ENCODE measurements around the gene CNOT11. TPM values are rescaled to one million over a fixed set of nuclear protein-coding genes. Genes with fewer than 3 reads are reported as not detected.
"Not testable (repeated sequence)": the region's sequence is repeated elsewhere in the genome, so short reads cannot be mapped to it uniquely, and the experiment has no call there.

CNOT11 gene
- total and polyA plus RNA-seq, 2 of the 4 experiments (the other 2 are of a cell fraction): 36.4 to 55.8 TPM

- dilution Hi-C loops (cut with HindIII; ENCODE audit: low sequenced_read_pairs, unreplicated experiment); H2BK20ac ChIP-seq (ENCODE audit: low read depth, low read length); intact Hi-C loops (cut with micrococcal nuclease); H2BK120ac ChIP-seq (ENCODE audit: low read depth, low read length); H2BK5ac ChIP-seq (ENCODE audit: low read depth, low read length, poor library complexity, severe bottlenecking); H4K20me1 ChIP-seq (ENCODE audit: insufficient read depth, low read length); BruUV-seq (replicated peaks); H4K5ac ChIP-seq (ENCODE audit: low read depth, low read length); H4K8ac ChIP-seq (ENCODE audit: low read depth in 2 of 2, low read length in 2 of 2); ATAC-seq (ENCODE audit: low read depth); H3K9me1 ChIP-seq (ENCODE audit: insufficient read depth, low read length); H2AFZ ChIP-seq (replicated peaks; ENCODE audit: low read length, poor library complexity); H3K27me3 ChIP-seq (ENCODE audit: control insufficient read depth, insufficient read depth, low read length); H3K4ac ChIP-seq (ENCODE audit: low read depth, low read length); H3K23ac ChIP-seq (ENCODE audit: low read depth, low read length); H4K91ac ChIP-seq (ENCODE audit: insufficient read depth, low read depth, low read length); H3K79me1 ChIP-seq (ENCODE audit: low read depth in 1 of 2, low read length in 2 of 2); H3K4me3 ChIP-seq (ENCODE audit: insufficient read depth, low read depth, low read length); H3K4me2 ChIP-seq (ENCODE audit: low read depth, low read length); H3K14ac ChIP-seq (replicated peaks; ENCODE audit: low read depth, low read length); H3K27ac ChIP-seq (ENCODE audit: insufficient read depth, low read length); H3K9me3 ChIP-seq (ENCODE audit: control insufficient read depth, insufficient read depth, low read length); H2AK5ac ChIP-seq (ENCODE audit: low read depth, low read length); H3K36me3 ChIP-seq (ENCODE audit: control insufficient read depth, insufficient read depth, low read length); H3K18ac ChIP-seq (ENCODE audit: low read depth, low read length); H3K56ac ChIP-seq (ENCODE audit: extremely low read depth, insufficient read depth, low read length); in situ Hi-C loops (cut with MboI; ENCODE audit: low sequenced_read_pairs); DNase-seq; H2AK9ac ChIP-seq (replicated peaks; ENCODE audit: low read depth, low read length, poor library complexity); POLR2A ChIA-PET (ENCODE audit: unreplicated experiment); H2BK15ac ChIP-seq (ENCODE audit: low read depth, low read length); H3K4me1 ChIP-seq (ENCODE audit: control insufficient read depth, insufficient read depth, low read length); H3K9ac ChIP-seq (ENCODE audit: low read depth, low read length): not testable (repeated sequence)
- 100% methylated on average over 5 of the region's 12 CpGs; no CpG with 5 or more reads in 1 of the 2 experiments for WGBS, 2 experiments (ENCODE audit: extremely low coverage in 2 of 2, insufficient read length in 1 of 2)
- CTCF ChIA-PET: interaction anchor here (0.6 to 0.9 kb wide), 2 partner anchors 39 to 51 kb away, joined by 3 to 4 read pairs; no protein-coding TSS in a partner anchor
Observed at GRCh38 chr2:101244899-101245298, 7.8 kb upstream of the CNOT11 start.

- ATAC-seq (ENCODE audit: low read depth); H4K20me1 ChIP-seq (ENCODE audit: insufficient read depth, low read length); H2AK5ac ChIP-seq (ENCODE audit: low read depth, low read length); H4K8ac ChIP-seq (ENCODE audit: low read depth in 2 of 2, low read length in 2 of 2); H3K9ac ChIP-seq (ENCODE audit: low read depth, low read length); in situ Hi-C loops (cut with MboI; ENCODE audit: low sequenced_read_pairs); H3K9me3 ChIP-seq (ENCODE audit: control insufficient read depth, insufficient read depth, low read length); H2AFZ ChIP-seq (replicated peaks; ENCODE audit: low read length, poor library complexity); H3K4ac ChIP-seq (ENCODE audit: low read depth, low read length); DNase-seq; H3K27me3 ChIP-seq (ENCODE audit: control insufficient read depth, insufficient read depth, low read length); H3K56ac ChIP-seq (ENCODE audit: extremely low read depth, insufficient read depth, low read length); H3K4me1 ChIP-seq (ENCODE audit: control insufficient read depth, insufficient read depth, low read length); H2BK20ac ChIP-seq (ENCODE audit: low read depth, low read length); H4K5ac ChIP-seq (ENCODE audit: low read depth, low read length); intact Hi-C loops (cut with micrococcal nuclease); H3K27ac ChIP-seq (ENCODE audit: insufficient read depth, low read length); H2BK5ac ChIP-seq (ENCODE audit: low read depth, low read length, poor library complexity, severe bottlenecking); H3K18ac ChIP-seq (ENCODE audit: low read depth, low read length); H3K23ac ChIP-seq (ENCODE audit: low read depth, low read length); POLR2A ChIA-PET (ENCODE audit: unreplicated experiment); H2BK15ac ChIP-seq (ENCODE audit: low read depth, low read length); H3K9me1 ChIP-seq (ENCODE audit: insufficient read depth, low read length); H3K36me3 ChIP-seq (ENCODE audit: control insufficient read depth, insufficient read depth, low read length); H3K79me1 ChIP-seq (ENCODE audit: low read depth in 1 of 2, low read length in 2 of 2); H3K4me2 ChIP-seq (ENCODE audit: low read depth, low read length); H4K91ac ChIP-seq (ENCODE audit: insufficient read depth, low read depth, low read length); H3K14ac ChIP-seq (replicated peaks; ENCODE audit: low read depth, low read length); H2BK120ac ChIP-seq (ENCODE audit: low read depth, low read length); H2AK9ac ChIP-seq (replicated peaks; ENCODE audit: low read depth, low read length, poor library complexity); BruUV-seq (replicated peaks); dilution Hi-C loops (cut with HindIII; ENCODE audit: low sequenced_read_pairs, unreplicated experiment); H3K4me3 ChIP-seq (ENCODE audit: insufficient read depth, low read depth, low read length): not testable (repeated sequence)
- WGBS, 2 experiments (ENCODE audit: extremely low coverage in 2 of 2, insufficient read length in 1 of 2): no CpG with 5 or more reads among the region's 5 CpGs
- CTCF ChIA-PET: interaction anchor here (0.9 kb wide), 1 partner anchor 40 kb away, joined by 4 read pairs; no protein-coding TSS in a partner anchor
Observed at GRCh38 chr2:101245468-101245867, 7.2 kb upstream of the CNOT11 start.
